Measurements from ENCODE around the gene AKT2.

GRCh38 chr19:40255619-40256166 lies 29.5 kb downstream of the AKT2 start:
- TF ChIP-seq MAFK (IDR thresholded peaks at IDR 0.05; ENCODE audit: partially characterized antibody) (no peak), POLR2A (IDR thresholded peaks at IDR 0.05; ENCODE audit: low read length) (no peak), CEBPB (IDR thresholded peaks at IDR 0.05) (no peak), KDM5A (IDR thresholded peaks at IDR 0.05) (no peak)
- TF ChIP-seq, protein P1, sequence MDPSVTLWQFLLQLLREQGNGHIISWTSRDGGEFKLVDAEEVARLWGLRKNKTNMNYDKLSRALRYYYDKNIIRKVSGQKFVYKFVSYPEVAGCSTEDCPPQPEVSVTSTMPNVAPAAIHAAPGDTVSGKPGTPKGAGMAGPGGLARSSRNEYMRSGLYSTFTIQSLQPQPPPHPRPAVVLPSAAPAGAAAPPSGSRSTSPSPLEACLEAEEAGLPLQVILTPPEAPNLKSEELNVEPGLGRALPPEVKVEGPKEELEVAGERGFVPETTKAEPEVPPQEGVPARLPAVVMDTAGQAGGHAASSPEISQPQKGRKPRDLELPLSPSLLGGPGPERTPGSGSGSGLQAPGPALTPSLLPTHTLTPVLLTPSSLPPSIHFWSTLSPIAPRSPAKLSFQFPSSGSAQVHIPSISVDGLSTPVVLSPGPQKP (IDR thresholded peaks at IDR 0.05; ENCODE audit: low read depth, low read length) = no peak
